GM19463 (cell line): ENCODE results near the gene AHNAK.
A peak's percentile ranks its signal among the peaks of the same experiment; 100 is the strongest.
"Not testable (repeated sequence)": the region's sequence is repeated elsewhere in the genome, so short reads cannot be mapped to it uniquely, and the experiment has no call there.

ENCODE experiments used
- ATAC-seq: cut with Tn5 transposase; IDR thresholded peaks from one replicate; pipeline ENCODE4 v1.9.1; 2021; ENCODE audit warnings: mild to moderate bottlenecking, moderate library complexity; ENCODE audit not compliant: unreplicated experiment

The AHNAK gene

DNA sequence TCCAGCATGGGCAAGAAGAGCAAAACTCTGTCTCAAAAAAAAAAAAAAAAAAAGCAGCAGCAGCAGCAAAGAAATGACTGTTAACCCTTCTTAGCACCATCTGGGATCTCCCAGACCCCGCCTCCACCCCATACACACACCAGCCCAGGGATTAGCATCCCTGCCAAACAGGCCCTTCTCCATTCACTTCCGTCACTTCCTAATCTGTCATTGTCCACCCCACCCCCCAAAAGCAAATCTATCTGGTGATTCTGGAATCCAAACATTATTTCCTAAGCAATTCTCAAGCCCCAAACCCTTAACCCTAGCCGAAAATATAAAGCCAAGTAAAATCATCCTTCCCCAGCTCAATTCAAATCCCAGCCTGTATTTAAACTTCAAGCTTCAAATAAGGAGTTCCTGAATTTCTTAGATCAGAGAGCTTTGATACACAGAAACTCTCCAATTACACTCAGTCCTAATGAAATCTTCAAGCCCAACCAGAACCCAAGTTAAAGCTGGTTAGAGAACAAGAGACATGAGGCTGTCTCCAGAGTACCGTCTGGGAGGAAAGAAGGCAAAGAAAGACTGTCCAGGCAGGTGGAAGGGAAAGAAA, 6.0 kb upstream of the AHNAK start:
- ATAC-seq = no peak

- ATAC-seq = not testable (repeated sequence)
Measured at GRCh38 chr11:62550478-62550877, 3.9 kb upstream of the AHNAK start.

DNA sequence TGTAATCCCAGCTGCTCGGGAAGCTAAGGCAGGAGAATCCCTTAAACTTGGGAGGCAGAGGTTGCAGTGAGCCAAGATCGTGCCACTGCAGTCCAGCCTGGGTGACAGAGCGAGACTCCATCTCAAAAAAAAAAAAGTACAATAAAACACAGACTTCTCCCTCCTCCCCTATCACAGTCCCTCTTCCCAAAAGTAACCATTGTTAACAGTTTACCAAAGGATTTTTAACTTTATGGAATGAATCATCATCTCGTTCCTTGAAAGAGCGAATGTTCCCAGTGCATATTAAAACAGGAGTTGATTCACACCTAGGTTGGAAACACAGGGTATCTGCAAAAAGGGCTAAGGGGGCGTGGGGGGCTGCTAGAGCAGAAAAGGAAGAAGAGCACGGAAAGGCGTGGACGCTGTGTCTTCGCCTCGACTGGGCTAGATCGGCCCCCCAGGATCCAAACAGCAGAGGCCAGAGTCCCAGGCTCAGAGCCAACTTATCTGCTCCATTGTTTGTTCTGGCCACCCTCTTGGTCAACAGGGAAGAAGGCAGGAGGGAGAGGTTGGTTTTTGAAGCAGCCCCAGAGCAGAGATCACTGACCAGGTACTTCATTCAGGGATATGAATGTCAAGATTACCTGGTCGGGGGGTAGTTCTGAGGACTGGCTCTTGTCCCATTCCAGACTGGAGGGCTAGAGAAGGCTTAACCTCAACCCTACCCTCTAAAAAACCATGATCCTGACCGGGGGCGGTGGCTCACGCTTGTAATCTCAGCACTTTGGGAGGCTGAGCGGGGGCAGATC, 2.1 kb upstream of the AHNAK start:
- no peak for ATAC-seq

DNA sequence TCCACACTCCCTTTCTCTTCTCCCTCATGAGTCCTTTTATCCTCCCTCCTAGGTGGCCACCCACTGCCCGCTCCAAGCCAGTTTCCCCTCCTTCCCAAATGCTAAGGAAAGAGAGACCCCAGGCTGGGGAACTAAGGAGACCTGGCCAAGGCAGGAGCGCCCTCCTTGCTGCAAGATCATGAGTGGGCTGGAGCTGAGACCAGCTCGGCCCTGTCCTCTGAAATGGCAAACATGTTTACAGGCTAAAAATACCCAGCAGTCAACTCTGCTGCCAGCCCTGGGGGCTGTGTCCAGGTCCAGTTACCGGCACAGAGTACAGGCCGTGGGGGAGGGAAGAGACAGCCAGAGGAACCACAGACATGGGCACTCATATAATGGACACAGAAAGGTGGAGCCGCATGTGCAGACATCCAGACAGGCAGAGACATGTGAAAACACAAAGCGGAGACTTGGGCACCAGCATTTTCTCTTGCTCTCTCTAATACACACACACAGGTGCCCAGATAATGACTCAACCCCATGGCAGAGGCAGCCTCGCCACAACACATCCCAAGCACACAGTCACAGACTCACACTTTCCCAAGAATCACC, 1.2 kb upstream of the AHNAK start:
- no peak for ATAC-seq

DNA sequence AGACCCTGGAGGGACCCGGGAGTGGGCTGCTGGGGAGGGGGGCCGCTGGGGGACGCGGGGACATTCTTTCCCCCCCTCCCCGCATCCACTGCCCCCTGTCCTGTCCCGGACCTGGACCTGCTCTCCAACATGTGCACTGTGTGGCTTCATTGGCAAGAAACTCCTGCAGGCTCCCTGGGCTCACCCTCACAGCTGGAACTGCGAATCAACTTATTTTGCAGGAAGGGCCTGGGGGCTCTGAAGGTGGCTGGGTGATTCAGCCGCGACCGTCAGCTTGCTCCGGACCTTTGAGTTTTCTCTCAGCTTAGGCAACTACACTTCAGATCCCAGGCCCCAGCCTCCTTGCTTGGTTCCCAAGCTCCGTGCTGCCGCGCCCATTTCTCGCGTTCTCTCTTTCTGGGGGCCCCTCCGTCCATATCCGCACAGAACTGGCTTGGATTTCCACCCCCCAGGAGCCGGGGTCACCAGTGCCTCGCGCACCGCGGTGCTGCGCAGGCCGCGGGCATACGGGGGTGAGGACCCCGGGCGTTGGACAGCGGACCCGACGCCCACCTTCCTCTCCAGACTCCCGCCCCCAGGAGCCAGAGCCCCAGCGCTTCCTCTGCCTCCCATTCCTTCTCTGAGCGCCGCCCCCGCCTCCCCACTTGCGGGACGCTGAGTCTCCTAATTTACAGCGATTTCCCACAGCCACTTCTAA, 471 bp upstream of the AHNAK start:
- no peak for ATAC-seq

- ATAC-seq = no peak
Measured at GRCh38 chr11:62545437-62546243, 966 bp downstream of the AHNAK start.

- no peak for ATAC-seq
Measured at GRCh38 chr11:62544581-62545436, 1.8 kb downstream of the AHNAK start.

DNA sequence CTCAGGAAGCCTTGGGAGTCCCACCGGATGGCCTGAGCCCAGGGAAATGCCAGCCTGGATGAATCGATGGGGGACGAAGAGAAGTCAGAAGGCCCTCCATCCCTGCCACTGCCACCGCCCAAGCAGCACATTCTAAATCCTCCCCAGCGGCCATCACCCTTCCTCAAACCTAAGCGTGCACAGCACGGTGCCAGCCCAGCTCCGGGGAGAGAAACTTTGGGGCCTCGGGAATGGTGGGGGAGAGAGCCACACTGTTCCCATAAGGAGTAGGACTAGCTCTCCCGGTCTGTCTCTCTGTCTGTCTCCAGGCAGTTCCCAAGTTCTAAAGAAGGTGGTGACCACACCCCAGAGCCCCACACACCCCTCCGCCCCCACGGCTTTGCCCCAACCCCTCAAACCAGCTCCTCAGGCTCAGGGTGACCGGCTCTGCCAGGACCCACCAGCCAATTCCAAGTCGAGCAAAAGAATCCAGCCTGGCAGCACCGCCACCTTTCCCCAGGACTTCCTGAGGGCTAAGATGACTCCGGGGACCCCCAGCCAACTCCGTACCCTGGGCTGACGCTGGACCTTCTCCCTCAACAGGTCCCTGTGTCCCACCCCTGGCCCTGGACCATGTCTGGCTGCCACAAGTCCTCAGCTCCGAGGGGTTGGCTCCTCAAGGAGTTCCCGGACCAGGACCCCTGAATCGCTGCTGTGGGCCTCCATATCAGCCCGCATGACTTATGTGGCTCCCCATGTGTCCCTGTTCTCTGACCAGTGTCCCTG, 2.7 kb downstream of the AHNAK start:
- ATAC-seq = no peak

DNA sequence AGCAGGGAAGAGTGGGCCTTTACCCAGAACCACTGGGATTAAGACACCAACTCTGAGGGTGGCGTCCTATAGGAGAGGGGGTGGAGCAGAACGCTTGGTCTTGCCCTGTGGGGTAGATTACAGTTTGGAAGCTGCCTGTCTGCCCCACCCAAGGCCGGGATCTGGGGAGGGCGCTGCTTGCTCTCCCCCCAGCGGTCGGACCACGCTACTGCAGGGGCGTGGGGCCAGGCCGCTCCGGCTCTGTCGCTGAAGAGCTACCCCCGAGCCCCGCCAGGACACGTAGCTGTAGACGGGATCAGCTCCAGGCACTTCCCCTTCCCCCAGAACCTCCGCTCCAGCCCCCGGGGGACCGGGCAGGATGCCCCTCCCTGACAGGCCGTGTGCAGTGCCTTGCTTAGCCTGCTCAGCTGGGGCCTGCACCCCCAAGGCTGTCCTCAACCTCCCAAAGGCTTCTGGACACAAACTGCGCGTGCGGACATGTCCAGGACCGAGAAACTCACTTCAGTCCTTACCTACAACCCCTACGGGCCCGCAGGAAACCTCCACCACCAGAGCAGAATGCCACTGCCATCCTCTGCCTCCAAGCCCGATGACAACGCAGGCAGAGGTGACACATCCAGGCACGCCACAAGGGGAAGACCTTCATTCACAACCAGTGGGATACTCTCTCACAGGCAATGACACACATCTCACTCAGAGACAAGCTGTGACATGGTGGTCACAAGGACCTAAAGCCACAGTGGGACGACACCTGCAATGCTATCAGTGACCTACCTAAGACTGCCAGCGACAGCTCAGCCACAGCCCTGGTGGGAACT, 3.6 kb downstream of the AHNAK start:
- ATAC-seq = no peak

DNA sequence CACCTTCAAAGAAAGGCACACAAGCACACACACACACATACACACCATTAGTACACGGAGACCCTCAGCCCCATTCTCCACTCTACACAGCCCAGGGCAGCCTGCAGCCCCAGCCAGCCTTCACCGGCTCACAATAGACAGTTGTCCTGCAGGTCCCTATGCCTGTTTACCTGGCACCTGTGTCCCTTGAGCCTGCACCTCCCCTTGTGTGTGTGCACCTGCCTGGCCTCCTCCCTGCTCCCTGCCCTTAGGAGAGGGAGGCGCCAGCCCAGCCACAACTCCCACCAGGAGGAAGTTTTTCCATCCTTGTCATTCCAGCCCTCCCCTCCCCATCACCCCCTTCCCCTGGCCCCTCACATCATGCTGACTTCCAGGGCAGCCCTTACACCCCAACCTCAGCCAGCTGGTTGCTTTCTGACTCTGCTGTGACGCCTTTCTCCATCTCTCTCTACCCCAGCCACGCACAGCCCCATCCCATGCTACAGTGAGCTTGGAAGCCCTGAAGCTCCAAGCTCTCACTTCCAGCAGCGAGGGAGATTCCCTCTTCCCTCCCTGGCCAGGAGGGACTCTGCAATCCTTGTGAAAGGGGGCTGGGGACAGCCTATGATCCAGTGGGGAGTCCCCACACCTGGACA, 4.4 kb downstream of the AHNAK start:
- no peak for ATAC-seq

- ATAC-seq = peak; percentile 34
Measured at GRCh38 chr11:62540804-62541701, 5.6 kb downstream of the AHNAK start.

DNA sequence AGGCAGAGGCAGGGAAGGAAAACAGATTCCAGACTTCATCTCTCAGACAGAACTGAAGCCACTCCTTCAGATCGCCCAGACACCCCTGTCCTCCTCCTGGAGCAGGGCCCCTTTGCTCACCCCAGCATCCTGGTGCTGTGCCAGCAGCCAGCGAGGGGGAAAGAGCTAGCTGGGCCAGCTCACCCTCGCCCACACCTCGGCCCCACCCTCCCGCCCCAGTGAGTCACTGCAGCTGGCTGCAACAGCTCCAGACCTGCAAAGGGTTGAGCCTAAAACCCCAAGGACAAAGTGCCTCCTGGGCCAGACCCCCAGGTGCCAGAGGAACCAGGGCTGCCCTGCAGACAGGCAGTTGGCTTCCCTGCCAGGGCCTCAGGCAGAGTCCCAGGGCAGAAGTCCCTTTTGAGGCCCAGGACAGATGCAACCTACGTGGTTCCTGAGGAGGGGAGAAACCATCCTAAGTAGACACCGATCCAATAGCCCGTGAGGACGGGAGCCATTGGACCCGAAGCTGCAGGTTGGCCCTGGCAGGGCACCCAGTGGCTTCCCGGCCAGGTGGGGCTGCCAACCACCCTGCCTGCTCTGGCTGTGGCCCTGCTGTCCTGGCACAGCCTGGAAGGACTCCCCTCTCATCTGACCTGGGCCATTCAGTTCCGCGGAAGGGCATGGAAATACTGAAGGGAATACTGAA, 7.2 kb downstream of the AHNAK start:
- ATAC-seq = no peak

- no peak for ATAC-seq
Measured at GRCh38 chr11:62538470-62539237, 8.0 kb downstream of the AHNAK start.

DNA sequence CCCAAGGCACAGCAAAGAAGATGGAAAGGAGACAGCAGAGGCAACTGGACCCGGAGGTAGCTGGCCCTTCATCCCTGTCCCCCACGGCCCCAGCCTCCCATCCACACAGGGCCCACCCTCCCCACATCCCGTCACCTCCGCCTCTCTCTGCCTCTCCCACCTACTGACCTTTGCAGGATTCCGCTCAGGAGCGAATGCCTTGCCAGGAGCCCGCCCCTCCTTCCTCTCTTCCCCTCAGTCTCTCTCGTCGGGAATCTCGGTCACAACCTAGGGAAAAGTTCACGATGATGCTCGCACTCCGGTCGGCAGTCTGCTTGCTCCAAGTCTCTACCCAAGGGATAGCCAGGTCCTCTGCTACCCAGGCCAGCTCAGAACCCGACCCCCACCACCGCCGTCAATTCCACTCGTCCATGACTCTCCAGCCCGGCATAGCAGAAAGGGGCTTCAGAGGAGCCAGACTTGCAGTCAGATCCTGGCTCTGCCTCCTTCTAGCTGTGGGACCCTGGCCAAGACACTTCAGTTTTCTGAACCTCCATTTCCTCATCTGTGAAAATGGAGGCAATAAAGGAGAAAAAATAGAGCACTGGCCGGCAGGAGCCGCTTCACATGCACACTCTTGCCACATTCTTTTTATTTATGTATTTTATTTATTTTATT, 10.2 kb downstream of the AHNAK start:
- no peak for ATAC-seq

- no peak for ATAC-seq
Measured at GRCh38 chr11:62535802-62536201, 10.8 kb downstream of the AHNAK start.
